ENCODE data around the gene TGM3. TPM values are rescaled to one million over a fixed set of nuclear protein-coding genes. Genes with fewer than 3 reads are reported as not detected.

The TGM3 gene
- total and polyA plus RNA-seq, 10 of the 15 experiments (the other 5 are each of a cell fraction or from before 2014, with no cell fraction given) = not detected

DNA sequence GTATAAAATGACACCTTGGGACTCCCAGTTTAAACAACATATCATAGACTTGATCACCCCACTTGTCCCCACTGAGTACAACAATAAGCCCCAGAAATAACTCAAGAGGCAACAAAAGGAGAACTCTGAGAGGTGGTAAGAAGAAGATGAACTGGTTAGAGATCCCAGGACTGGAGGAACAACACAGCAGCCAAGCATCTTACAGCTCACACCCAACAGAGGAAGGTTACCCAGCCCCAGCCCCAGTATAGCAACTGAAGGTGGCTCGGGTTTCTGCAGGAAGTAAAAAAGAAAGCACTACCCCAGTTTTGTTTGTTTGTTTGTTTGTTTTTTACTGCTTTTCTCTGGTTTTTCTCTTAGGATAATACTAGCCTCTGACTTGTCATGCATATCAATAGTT is 67.8 kb downstream of the TGM3 start:
- intact Hi-C loops (cut with micrococcal nuclease; ENCODE audit: unreplicated experiment) (no loop called here), in situ Hi-C loops (cut with MboI) (no loop called here)
- H3K36me3 ChIP-seq (ENCODE audit: control insufficient read depth in 2 of 2, insufficient read depth in 2 of 2, low read length in 1 of 2) = no peaks in the 10 kb centered on the region
- H3K4me2 ChIP-seq (ENCODE audit: control insufficient read depth, insufficient read depth) = no peak overlapping the region
- RAD21 ChIA-PET (ENCODE audit: unreplicated experiment) = no interaction called here
- peaks cover 1% of the 10 kb centered on the region; the same call in 1 of the 3 replicates for H3K9me3 ChIP-seq (replicated peaks; ENCODE audit: control insufficient read depth, insufficient read depth, low read length)
- whole genome bisulfite sequencing (ENCODE audit: insufficient coverage, insufficient replicate concordance, low lambda C conversion rate, missing lambda C conversion rate) = 5% methylated on average over 1 of the region's 1 CpG
- no peak overlapping the region for H3K27ac ChIP-seq (ENCODE audit: control insufficient read depth, insufficient read depth)
- CTCF ChIA-PET = interaction anchor here (0.7 kb wide), 1 partner anchor 156 kb away, joined by 3 read pairs; no protein-coding TSS in a partner anchor
- no peak overlapping the region for H2AFZ ChIP-seq (ENCODE audit: control insufficient read depth, low read depth, low read length)
- no peaks in the 10 kb centered on the region for H3K27me3 ChIP-seq (replicated peaks in 1 of 2; ENCODE audit: control insufficient read depth in 2 of 2, insufficient read depth in 2 of 2, low read length in 1 of 2)
- H4K20me1 ChIP-seq (ENCODE audit: control insufficient read depth, insufficient read depth) = no peaks in the 10 kb centered on the region
- ATAC-seq (no peak), DNase-seq (ENCODE audit: low read depth, low spot score) (no peak), FAIRE-seq (no peak)
- H3K4me3 ChIP-seq = no peak overlapping the region
- POLR2A ChIA-PET = interaction anchor here (0.9 kb wide), 1 partner anchor 24 kb away, joined by 3 read pairs; no protein-coding TSS in a partner anchor
- no peak overlapping the region for H3K9ac ChIP-seq (ENCODE audit: control insufficient read depth, insufficient read depth, low read length)
- no peaks in the 10 kb centered on the region for H3K79me2 ChIP-seq (ENCODE audit: control insufficient read depth, insufficient read depth, low read length)
- SMC1A ChIA-PET (ENCODE audit: uncharacterized antibody, unreplicated experiment) = interaction anchor here (0.6 to 1.0 kb wide), 2 partner anchors 570 to 1031 kb away, joined by 3 read pairs; no protein-coding TSS in a partner anchor
- no TSS peak for BruUV-seq (replicated peaks)
- no peaks in the 10 kb centered on the region for H3K4me1 ChIP-seq (ENCODE audit: control insufficient read depth, insufficient read depth, low read length)
- no peak for TF ChIP-seq SIX5 (IDR thresholded peaks at IDR 0.05; ENCODE audit: low read depth, low read length, severe bottlenecking)
- no peak for TF ChIP-seq USF2 (IDR thresholded peaks at IDR 0.05; ENCODE audit: borderline replicate concordance, low read depth, low read length)
- no peak for TF ChIP-seq POLR2AphosphoS5 (IDR thresholded peaks at IDR 0.05; ENCODE audit: low read length)
- no peak for TF ChIP-seq DPF2 (IDR thresholded peaks at IDR 0.05)
- TF ChIP-seq, protein P1, sequence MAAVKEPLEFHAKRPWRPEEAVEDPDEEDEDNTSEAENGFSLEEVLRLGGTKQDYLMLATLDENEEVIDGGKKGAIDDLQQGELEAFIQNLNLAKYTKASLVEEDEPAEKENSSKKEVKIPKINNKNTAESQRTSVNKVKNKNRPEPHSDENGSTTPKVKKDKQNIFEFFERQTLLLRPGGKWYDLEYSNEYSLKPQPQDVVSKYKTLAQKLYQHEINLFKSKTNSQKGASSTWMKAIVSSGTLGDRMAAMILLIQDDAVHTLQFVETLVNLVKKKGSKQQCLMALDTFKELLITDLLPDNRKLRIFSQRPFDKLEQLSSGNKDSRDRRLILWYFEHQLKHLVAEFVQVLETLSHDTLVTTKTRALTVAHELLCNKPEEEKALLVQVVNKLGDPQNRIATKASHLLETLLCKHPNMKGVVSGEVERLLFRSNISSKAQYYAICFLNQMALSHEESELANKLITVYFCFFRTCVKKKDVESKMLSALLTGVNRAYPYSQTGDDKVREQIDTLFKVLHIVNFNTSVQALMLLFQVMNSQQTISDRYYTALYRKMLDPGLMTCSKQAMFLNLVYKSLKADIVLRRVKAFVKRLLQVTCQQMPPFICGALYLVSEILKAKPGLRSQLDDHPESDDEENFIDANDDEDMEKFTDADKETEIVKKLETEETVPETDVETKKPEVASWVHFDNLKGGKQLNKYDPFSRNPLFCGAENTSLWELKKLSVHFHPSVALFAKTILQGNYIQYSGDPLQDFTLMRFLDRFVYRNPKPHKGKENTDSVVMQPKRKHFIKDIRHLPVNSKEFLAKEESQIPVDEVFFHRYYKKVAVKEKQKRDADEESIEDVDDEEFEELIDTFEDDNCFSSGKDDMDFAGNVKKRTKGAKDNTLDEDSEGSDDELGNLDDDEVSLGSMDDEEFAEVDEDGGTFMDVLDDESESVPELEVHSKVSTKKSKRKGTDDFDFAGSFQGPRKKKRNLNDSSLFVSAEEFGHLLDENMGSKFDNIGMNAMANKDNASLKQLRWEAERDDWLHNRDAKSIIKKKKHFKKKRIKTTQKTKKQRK (IDR thresholded peaks at IDR 0.05; ENCODE audit: low read depth, low read length) = no peak
- no peak for TF ChIP-seq HDAC6 (IDR thresholded peaks at IDR 0.05; ENCODE audit: unreplicated experiment)
- TF ChIP-seq BRCA1 (IDR thresholded peaks at IDR 0.05; ENCODE audit: low read depth, low read length) = no peak
- no peak for TF ChIP-seq NR2C1 (IDR thresholded peaks at IDR 0.05)

Data from GM12878 (cell line).